GM19351 (cell line): ENCODE data around the gene KLF14.
"Not testable (repeated sequence)": the region's sequence is repeated elsewhere in the genome, so short reads cannot be mapped to it uniquely, and the experiment has no call there.

ENCODE experiments used
- ATAC-seq: cut with Tn5 transposase; IDR thresholded peaks from one replicate; pipeline ENCODE4 v1.9.1; 2021; ENCODE audit warnings: mild to moderate bottlenecking, moderate library complexity; ENCODE audit not compliant: unreplicated experiment

The KLF14 gene

DNA sequence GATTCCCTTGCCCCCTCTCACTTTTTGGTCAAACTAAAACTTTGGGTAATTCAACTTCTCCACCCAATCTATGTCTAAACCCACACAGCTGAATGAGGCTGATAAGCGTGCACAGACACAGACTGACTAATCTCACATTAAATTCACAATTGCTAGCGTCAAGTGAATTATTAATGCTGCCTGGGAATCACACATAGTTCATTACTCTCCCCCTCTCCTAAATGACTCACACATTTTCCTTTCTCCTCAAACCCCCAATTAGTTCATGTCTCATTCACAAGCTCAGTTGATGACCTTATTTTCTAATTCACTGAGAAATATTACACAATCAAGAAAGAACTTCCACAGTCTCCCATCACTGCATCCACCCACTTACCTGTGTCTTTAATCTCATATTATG lies 14.5 kb downstream of the KLF14 start:
- no peak for ATAC-seq

DNA sequence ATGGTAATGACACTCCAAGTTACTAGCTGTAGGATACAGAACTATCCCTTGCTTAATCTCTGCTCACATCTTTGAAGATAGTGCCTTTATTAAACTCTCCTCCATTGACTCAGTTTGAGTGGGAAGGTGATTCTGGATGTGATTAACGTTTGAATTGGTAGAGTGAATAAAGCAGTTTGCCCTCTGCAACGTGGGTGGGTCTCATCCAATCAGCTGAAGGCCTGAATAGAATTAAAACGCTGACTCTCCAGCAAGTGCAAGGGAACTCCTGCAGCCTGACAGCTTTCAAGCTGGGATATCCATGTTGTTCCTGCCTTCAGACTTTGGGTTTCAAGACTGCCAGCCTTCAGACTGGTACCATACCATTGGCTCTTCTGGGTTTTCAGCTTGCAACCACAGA lies 21.6 kb downstream of the KLF14 start:
- ATAC-seq = no peak

DNA sequence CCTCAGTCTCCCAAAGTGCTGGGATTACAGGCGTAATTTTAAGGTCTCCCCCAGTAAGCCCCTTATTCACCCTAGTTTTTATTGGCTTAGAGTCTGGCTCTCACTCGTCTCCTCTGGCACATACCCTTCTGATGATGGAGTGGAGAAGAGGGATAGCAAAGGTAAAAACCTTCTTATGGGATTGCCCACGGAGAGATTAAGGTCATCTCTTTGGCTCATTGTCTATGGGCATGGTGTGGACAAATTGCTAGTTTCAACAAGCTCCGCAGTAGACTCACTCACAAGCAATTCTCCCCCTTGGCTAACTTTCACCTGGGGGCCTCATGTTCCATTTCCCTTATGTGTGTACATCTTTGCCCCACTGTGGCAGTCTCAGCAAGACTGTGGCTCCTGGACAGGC lies 25.2 kb downstream of the KLF14 start:
- no peak for ATAC-seq

DNA sequence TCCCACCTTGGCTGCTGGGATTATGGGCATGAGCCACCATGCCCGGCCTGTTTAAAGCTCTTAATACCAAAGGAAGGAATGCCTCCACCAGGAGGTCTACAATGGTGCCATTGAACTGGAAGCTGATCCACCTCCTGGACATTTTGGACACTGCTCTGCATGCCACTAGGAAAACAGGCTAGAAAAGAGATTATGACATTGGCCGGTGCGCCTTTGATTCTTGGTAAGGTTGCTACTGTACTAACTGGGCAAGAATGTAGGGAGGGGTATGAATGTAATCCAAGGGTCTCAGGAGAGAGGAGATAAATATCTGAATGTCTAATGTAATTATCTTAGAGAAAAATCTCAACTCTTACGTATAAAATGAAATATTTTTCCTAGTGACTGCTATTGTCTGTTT lies 26.0 kb downstream of the KLF14 start:
- no peak for ATAC-seq

DNA sequence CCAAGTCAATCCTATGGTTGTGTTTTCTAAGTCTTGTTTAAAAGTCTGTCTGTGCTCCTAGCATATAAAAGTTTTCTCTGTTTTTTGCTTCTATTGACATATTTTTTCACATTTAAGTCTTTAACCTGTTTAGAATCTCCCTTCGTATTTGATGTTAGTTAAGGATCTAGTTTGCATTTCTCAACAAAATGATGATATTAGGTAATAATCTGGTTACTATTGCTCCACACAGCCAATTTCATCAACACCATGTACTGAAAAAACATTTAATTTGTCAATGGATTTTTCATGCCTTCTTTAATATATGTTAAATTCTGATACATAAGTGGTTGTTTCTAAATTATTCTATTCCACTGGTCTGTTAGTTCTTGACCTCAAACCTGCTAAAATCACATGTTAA lies 30.2 kb downstream of the KLF14 start:
- ATAC-seq = no peak

DNA sequence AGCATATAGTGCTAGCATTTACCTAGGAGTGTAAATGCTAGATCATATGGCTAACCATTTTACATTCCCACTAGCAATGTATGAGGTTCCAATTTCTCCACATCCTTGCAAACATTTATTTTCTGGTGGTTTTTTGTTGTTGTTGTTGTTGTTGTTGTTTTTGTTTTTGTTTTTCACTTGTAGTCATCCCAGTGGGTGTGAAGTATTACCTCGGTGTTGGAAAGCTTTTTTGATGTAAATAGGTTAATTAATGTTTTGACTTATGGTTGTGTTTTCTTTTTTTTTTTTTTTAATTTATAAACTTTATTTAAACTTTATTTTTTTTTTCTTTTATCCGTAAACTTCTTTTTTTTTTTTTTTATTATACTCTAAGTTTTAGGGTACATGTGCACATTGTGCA lies 32.4 kb downstream of the KLF14 start:
- ATAC-seq = no peak

DNA sequence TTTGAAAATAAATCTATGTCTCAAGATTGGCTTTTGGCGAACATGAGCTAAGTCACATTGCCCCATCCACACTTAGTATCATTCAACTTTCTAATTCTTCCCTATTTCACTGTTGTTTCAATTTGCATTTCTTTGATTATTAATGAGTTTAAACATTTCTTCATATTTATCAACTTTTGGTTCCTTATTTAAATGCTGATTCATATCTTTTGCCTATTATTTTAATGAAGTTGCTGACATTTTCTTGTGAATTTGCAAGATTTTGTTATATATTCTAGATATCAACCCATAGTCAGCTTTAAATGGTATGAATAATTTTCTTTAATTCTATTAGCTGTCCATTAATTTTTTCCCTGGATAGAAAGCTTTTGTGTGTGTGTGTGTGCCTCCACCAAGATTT lies 33.2 kb downstream of the KLF14 start:
- ATAC-seq = no peak

DNA sequence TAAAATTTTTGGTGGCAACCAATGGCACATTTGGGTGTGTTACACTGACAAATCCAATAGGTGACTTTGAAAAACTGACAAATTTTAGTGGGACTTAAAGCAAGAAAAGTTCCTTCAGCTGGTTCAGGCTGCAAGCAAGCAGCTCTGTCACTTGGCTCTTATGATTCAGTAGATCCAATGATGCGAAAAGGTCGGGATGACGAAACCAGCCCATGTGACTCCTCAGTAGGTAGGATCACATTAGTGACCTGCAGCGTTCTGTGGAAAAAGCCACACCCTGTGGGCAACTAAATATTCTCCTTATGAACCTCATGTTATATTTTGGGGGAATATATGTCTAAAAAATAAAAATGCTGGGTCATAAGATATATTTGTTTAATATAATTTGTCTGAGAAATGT lies 34.3 kb downstream of the KLF14 start:
- no peak for ATAC-seq

DNA sequence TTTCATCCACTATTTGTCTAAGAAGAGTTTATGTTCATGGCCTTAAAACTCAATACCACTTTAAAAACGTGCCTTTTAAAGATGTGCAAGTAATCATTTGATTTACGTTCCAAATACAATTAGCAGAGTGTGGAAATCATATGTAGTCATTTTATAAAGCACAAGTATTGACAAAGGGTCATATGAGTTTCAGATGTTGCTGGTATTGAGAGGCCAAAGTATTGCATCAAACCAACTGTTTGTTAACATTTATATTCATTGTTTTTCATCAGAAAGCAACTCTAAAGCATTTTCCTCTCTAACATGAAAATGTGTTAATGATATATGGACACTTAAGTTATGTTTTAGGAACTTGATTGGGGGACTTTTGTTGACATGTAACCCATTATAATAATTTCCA lies 36.2 kb downstream of the KLF14 start:
- ATAC-seq = no peak

DNA sequence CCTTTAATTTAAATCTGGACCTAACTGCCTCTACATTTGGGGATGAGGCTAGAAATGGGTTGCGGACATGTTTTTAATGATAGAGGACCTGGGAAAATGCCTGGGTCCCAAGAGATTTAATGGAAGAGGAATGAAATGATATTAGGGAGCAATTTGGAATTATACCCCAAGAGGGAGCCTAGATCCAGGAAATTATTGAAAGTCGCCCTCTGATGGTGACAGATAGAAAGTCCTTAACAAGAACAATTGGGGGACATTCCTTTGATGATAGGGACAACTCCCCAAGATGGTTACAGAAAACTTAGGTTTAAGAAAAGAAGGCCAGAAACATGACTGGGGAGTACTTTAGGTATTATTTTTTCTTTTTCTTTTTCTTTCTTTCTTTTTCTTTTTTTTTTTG lies 38.2 kb downstream of the KLF14 start:
- no peak for ATAC-seq

DNA sequence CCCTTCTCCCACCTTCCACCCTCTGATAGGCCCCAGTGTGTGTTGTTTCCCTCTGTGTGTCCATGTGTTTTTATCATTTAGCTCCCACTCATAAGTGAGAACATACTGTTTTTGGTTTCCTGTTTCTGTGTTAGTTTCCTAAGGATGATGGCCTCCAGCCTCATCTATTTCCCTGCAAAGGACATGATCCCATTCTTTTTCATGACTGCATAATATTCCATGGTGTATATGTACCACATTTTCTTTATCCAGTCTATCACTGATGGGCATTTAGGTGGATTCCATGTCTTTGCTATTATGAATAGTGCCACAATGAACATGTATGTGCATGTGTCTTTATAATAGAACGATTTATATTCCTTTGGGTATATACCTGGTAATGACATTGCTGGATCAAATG lies 41.6 kb downstream of the KLF14 start:
- not testable (repeated sequence) for ATAC-seq

DNA sequence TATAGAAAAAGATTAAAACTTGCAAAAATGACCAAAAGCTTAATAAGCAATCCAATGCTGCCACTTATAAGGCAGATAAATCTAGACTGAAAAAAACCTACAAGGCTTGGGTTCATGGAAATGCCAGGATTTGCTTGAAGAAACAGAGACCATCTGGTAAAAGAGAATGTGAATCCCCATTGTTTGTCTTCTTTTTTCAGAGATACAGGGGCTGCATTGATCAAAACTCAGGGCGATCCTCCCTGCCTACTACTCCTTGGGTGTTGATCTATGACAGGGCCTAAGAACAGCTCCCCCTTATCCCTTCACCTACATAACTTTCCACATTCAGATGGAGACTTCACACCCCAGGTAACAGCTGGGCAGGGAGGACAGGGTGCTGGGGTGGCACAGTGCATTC lies 44.3 kb downstream of the KLF14 start:
- ATAC-seq = no peak

DNA sequence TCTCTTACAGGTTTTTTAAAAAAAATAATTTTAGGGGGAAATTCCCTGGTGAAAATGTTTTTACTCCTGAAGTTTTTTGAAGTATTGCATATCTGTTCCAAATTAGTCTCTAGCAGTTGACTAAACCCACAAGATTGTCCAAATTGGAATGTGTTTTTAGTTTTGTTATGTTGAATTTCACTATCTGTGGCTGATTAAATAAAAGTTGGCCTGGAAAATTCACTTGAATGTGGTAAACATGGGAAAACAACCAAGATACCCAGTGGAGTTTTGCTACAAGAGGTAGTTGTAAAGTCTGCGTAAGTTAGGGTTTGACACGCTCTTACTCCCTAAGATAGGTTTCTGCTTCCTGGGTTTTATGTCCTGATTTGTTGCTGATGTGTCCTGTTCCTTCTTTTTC lies 51.0 kb downstream of the KLF14 start:
- no peak for ATAC-seq
